Activated CD4-positive, alpha-beta T cell treated with anti-CD3 and anti-CD28 coated beads, Interleukin-2, amount 10 ng/mL, durations not matched to agents 7 days and 5 days (primary cell): ENCODE data around the gene RSPH1. TPM values are rescaled to one million over a fixed set of nuclear protein-coding genes. Genes with fewer than 3 reads are reported as not detected.

Experiments
- CTCF ChIA-PET: fragments of 350-600 bp; sonication (Branson Sonifier 250); formaldehyde crosslinking; loops from one replicate; lab custom pipeline; 2021; ENCODE audit warnings: antibody characterized with exemption; lab: Charles Lee
- POLR2A ChIA-PET: fragments of 350-600 bp; sonication (Branson Sonifier 250); formaldehyde crosslinking; loops from one replicate; lab custom pipeline; 2021; ENCODE audit warnings: antibody characterized with exemption; lab: Charles Lee
- DNase-seq: peaks from one replicate; pipeline ENCODE4 v3.0.0-alpha.2; 2020
- H3K27ac Mint-ChIP-seq: one replicate; pipeline ENCODE4 v1.8.0; 2021; ENCODE audit warnings: mild to moderate bottlenecking, moderate library complexity, mixed read lengths
- H3K27me3 Mint-ChIP-seq: one replicate; pipeline ENCODE4 v1.8.0; 2021; ENCODE audit warnings: mixed read lengths
- H3K36me3 Mint-ChIP-seq: one replicate; pipeline ENCODE4 v1.8.0; 2021; ENCODE audit warnings: low read depth, mixed read lengths
- H3K4me1 Mint-ChIP-seq: one replicate; pipeline ENCODE4 v1.8.0; 2021; ENCODE audit warnings: mixed read lengths
- H3K4me3 Mint-ChIP-seq: one replicate; pipeline ENCODE4 v1.8.0; 2021; ENCODE audit warnings: mild to moderate bottlenecking, moderate library complexity, mixed read lengths
- H3K9me3 Mint-ChIP-seq: one replicate; pipeline ENCODE4 v1.8.0; 2021; ENCODE audit warnings: mixed read lengths
- total RNA-seq, 2 experiments: library from RNA; stranded (reverse); gene quantifications; one replicate each; pipeline ENCODE4 v1.2.3, GENCODE V29; 2021

RSPH1 gene
- total RNA-seq, 2 experiments from 2014 or later, result not detected

DNA sequence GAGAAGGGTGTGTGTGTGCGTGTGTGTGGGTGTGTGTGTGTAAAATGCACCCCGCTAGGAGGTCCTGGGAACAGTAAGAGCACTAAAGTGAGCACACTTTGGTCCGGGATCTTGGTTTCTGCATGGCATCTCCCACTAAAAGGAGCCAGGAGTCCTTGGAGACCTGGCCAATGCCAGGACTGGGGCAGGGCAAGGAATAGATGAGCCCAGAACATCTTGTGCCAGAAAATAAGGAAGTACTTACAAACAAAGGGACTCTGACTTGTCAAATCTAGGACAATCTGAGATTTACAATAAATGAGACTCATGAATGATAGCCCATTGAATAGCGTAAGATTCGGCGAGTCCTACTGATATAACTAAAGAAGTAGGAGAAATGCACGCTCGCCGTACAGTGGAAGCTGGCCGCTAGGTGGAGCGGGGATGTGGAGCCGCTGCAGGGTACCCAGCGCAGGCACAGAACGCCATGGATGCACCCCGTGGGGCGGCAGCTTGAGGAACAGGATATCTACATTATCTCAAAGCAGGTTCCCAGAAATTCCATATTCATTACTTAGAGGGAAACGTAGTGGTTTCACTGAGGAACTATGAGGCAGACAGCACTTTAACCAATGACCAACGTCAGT, 24.7 kb upstream of the RSPH1 start:
- no peak overlapping the region for H3K4me3 Mint-ChIP-seq
- POLR2A ChIA-PET, result no interaction called here

DNA sequence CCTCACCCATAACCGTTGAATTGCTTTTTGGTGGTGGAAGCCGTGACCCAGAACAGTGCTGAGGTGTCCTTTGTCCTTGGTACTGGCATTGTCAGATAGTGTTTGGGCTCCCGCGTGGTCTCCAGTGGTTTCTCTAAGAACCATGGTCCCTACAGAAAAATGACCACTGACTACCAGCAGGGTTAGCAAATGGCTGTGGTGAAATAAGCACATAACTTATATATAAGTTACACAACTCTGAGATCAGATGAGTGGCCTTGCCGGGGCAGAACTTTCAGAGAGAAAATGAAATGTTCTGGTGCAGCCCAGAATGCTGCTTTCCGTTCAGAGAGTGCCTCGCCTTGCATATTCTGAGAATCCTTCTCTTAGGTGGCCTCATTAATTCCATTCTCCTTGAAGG, 22.6 kb upstream of the RSPH1 start:
- ChIA-PET POLR2A (no interaction called here), CTCF (interaction anchor here (1.4 kb wide), 1 partner anchor 62 kb away, joined by 3 read pairs; no protein-coding TSS in a partner anchor)
- peaks cover 51% of the 10 kb centered on the region for H3K36me3 Mint-ChIP-seq
- no peak overlapping the region for H3K27ac Mint-ChIP-seq
- peaks cover 25% of the 10 kb centered on the region for H3K4me1 Mint-ChIP-seq
- no peaks in the 10 kb centered on the region for H3K27me3 Mint-ChIP-seq
- no peaks in the 10 kb centered on the region for H3K9me3 Mint-ChIP-seq
- DNase-seq, result no peak
- no peak overlapping the region for H3K4me3 Mint-ChIP-seq

More for the DNA sequence above, 24.7 kb upstream of the RSPH1 start:
- Mint-ChIP-seq H3K4me1 (peaks cover 32% of the 10 kb centered on the region), H3K9me3 (no peaks in the 10 kb centered on the region), H3K27me3 (no peaks in the 10 kb centered on the region), H3K27ac (no peak overlapping the region), H3K36me3 (peaks cover 52% of the 10 kb centered on the region)
- CTCF ChIA-PET, result interaction anchor here (0.7 kb wide), 1 partner anchor 40 kb away, joined by 3 read pairs; no protein-coding TSS in a partner anchor
- DNase-seq, result no peak

DNA sequence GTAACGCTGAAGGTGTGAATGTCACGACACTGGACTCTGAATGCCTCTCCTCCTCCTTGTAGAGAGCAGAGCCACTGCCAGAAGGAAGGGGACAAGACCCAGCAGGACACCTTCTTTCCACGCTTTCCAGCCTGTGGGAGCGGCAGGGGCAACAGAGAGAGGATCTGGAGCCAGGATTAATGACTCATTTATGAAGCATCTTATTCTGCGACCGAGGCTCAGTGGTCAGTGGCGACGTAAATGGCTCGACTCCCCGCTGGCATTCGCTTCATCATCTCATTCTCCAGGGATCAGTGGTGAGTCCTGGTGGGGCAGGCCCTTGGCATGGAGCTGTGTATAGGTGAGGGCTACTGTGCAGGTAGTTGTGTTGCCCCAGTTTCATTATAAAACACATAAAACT, 22.2 kb upstream of the RSPH1 start:
- Mint-ChIP-seq H3K27ac (no peak overlapping the region), H3K27me3 (no peaks in the 10 kb centered on the region), H3K4me3 (no peak overlapping the region), H3K9me3 (no peaks in the 10 kb centered on the region), H3K36me3 (peaks cover 48% of the 10 kb centered on the region), H3K4me1 (peaks cover 24% of the 10 kb centered on the region)
- ChIA-PET POLR2A (no interaction called here), CTCF (interaction anchor here (1.4 kb wide), 1 partner anchor 62 kb away, joined by 3 read pairs; no protein-coding TSS in a partner anchor)
- DNase-seq, result no peak

DNA sequence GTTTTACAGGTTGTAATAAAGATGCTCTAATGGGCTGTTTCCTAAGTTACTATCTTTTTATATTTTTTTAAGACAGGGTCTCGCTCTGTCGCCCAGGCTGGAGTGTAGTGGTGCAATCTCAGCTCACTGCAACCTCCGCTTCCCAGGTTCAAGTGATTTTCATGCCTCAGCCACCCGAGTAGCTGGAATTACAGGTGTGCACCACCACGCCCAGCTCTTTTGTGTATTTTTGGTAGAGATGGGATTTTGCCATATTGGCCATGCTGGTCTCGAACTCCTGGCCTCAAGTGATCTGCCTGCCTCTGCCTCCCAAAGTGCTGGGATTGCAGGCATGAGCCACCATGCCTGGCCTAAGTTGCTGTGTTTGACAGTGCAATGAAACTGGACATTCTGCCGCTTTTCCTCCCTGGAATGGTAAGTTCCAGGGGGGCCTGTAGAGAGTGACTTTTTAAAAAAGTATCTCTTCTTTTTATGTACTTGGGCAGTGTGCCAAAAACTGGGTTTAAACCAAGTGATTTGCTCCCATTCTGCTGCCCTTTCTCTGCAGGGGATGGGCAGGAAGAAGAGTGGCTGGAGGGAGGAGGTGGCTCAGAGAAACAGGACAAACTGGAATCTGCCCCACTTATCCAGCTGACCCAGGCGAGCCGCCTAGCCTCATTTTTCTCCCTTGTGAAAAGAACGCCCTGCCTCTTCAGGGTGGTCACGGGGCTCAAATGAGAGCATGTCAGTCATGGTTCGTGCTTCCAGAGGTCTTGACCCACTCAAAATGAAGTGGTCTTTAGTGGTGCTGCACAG, 19.9 kb upstream of the RSPH1 start:
- Mint-ChIP-seq H3K4me3 (peak overlapping the region; percentile 82), H3K27ac (no peak overlapping the region), H3K36me3 (peaks cover 36% of the 10 kb centered on the region), H3K4me1 (peaks cover 29% of the 10 kb centered on the region), H3K27me3 (peaks cover 3% of the 10 kb centered on the region), H3K9me3 (no peaks in the 10 kb centered on the region)
- DNase-seq, result no peak
- POLR2A ChIA-PET, result no interaction called here
- CTCF ChIA-PET, result interaction anchor here (0.5 to 0.6 kb wide), 2 partner anchors 38 to 42 kb away, joined by 4 read pairs; no protein-coding TSS in a partner anchor

DNA sequence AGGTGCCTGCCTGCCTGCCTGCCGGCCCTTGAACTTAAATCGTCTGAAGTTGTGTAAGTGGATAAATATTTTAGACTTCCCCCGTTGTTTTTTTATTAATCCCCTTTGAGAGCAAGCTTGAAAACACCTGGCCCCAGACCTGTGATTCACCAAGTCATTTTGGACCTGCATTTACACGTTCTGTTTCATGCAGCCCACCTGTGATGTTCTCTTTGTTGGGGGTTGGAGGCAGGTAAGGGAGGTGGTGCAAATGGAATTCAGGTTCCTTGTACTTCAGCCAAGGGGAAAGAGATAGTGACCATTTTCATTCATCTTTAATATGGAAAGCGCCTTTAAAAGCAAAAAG, 18.8 kb upstream of the RSPH1 start:
- POLR2A ChIA-PET, result interaction anchor here (0.7 kb wide), 1 partner anchor 172 kb away, joined by 3 read pairs; no protein-coding TSS in a partner anchor
- H3K27ac Mint-ChIP-seq, result peak overlapping the region; percentile 84
- H3K36me3 Mint-ChIP-seq, result peaks cover 25% of the 10 kb centered on the region
- no peak for DNase-seq
- no peaks in the 10 kb centered on the region for H3K9me3 Mint-ChIP-seq
- peaks cover 29% of the 10 kb centered on the region for H3K4me1 Mint-ChIP-seq
- CTCF ChIA-PET, result interaction anchor here (0.6 to 1.3 kb wide), 2 partner anchors 19 to 674 kb away, joined by 4 to 6 read pairs; partner anchors contain the start of gene RSPH1
- H3K4me3 Mint-ChIP-seq, result peak overlapping the region; percentile 82
- H3K27me3 Mint-ChIP-seq, result peaks cover 5% of the 10 kb centered on the region

DNA sequence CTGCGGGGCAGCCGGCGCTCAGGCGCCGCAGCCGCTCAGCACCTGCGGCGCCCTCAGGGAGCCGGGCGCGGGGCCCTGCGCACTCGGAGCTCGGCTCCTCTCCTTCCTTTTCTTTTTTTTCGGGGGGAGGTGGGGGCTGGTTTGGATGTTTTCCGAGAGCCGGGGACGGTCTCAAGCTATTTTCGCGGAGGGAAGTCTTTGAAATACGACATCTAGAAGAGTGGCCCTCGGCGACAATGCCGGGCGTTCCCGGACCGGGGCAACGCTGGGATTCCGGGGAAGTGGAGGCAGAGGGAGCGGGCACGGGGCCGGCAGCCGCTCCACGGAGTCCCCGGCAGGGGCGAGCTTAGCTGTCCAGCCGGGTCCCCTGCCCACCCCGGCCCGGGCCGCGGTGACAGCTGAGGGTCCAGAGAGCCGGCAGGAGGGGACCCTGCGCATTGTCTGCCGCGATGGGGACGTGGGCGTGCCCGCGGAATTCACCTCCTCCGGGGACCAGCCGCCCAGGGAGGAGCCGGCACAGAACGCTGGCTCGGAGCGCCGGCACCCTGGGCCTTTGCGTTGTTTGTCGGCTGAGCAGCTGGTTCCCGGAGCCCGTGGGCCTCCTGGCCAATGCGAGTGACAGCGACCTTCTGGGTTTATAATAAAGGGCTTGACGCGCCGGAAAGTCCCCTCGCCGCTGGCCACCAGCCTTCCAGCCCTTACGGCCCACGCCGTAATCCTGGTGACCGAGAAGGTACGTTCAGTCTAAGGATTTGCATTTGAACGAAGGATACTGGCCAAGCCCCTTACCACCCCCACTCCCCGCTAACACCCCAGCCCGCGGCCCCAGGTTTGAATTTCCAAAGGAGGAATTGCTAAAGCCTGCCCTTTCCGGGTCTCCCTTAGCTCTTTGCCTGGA, 18.2 kb upstream of the RSPH1 start:
- peaks cover 19% of the 10 kb centered on the region for H3K36me3 Mint-ChIP-seq
- ChIA-PET CTCF (interaction anchor here (1.0 to 2.4 kb wide), 3 partner anchors 12 to 18 kb away, joined by 3 to 7 read pairs (median 4); partner anchors contain the start of gene RSPH1), POLR2A (interaction anchor here (0.7 kb wide), 1 partner anchor 171 kb away, joined by 3 read pairs; no protein-coding TSS in a partner anchor)
- H3K27ac Mint-ChIP-seq, result peak overlapping the region; percentile 89
- peak; percentile 63 for DNase-seq
- peaks cover 29% of the 10 kb centered on the region for H3K4me1 Mint-ChIP-seq
- H3K4me3 Mint-ChIP-seq, result peak overlapping the region; percentile 82
- peaks cover 11% of the 10 kb centered on the region for H3K27me3 Mint-ChIP-seq
- H3K9me3 Mint-ChIP-seq, result no peaks in the 10 kb centered on the region

DNA sequence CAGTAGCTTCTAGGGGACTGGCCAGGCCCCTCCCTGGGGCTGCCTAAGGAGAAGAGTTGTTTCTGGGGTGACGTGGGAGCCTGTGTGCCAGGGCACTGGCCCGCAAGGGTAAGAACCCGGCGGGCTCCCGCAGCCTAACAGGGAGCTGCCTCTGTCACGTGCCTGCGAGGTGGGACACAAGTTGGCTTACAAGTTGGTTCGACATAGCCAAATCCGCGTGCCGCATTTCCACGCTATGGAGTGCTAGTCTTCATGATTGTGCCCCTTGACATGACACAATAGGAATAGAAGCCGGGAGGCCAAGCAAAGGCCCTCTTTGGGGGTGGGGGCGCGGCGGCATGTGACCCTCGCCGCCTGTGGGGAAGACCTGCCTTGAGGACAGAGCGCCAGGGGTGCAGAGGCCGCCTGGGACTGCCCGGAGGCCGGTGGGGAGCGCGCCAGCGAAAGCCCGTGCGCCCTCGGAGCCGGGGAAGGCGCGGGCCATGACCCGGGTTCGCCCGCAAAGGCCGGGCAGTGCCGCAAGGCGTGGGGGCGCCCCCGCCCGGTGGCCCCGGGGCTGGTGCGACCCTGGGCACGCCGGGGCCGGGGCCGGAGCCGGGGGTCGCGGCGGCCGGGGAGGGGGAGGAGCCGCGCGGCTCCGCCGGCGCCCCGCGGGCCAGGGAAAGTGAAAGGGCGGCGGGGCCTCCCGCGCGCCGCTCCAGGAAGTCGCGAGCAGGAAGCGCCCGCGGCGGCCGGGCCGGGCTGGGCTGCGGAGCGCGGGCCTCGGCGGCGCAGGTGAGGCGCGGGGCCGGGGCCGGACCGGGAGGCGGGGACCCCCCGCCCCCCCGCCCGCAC, 17.3 kb upstream of the RSPH1 start, which contains the start of gene SLC37A1:
Gene SLC37A1, plus strand, starts transcription at position 702 of the 834 bp plus-strand sequence. CDS start 4,603 bp downstream, outside the sequence.
- Mint-ChIP-seq H3K4me1 (peaks cover 29% of the 10 kb centered on the region), H3K36me3 (peaks cover 14% of the 10 kb centered on the region), H3K4me3 (peak within 1 kb of the TSS; percentile 82), H3K27me3 (peaks cover 15% of the 10 kb centered on the region), H3K9me3 (no peaks in the 10 kb centered on the region), H3K27ac (peak within 1 kb of the TSS; percentile 90)
- ChIA-PET CTCF (interaction anchor here (1.0 to 2.4 kb wide), 3 partner anchors 13 to 17 kb away, joined by 3 to 7 read pairs (median 4); partner anchors contain the start of gene RSPH1), POLR2A (no interaction called here)
- peak; percentile 46 for DNase-seq

DNA sequence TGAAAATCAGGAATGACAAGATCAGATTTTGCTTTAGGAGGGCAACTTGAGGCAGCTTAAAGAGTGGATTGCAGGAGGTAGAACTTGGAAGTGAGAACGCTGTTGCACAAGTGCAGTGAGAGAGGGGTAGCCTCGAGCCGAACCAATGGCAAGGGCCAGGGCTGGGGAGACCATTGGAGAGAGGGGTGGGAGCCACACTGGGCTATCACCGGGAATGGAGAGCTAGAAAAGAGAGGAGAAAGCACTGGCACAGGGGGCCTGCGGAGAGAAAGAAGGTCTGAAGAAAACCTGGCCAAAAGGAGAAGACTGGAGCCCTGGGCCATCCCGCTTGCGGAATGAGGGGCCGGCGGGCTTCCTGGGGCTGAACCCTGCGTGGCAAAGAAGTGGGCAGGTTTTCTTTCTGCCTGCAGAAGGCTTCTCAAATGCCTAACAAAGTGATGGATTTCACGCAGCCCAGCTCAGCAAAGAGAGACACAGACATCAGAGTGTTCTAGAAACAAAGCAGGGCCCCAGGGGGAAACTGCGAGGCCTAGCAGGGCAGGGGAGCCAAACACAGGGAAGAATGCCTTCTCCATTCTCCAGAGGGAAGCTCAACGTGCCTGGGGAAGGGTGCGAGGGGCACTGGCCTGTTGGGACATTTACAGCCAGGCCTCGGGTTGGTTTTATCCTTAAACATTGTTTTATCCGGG, 16.5 kb upstream of the RSPH1 start:
- H3K27ac Mint-ChIP-seq, result peak overlapping the region; percentile 90
- H3K27me3 Mint-ChIP-seq, result peaks cover 15% of the 10 kb centered on the region
- DNase-seq, result no peak
- ChIA-PET CTCF (interaction anchor here (0.6 to 2.4 kb wide), 3 partner anchors 9 to 156 kb away, joined by 3 to 7 read pairs (median 5); no protein-coding TSS in a partner anchor), POLR2A (no interaction called here)
- peak overlapping the region; percentile 49 for H3K4me3 Mint-ChIP-seq
- peaks cover 14% of the 10 kb centered on the region for H3K36me3 Mint-ChIP-seq
- H3K9me3 Mint-ChIP-seq, result no peaks in the 10 kb centered on the region
- H3K4me1 Mint-ChIP-seq, result peaks cover 29% of the 10 kb centered on the region

DNA sequence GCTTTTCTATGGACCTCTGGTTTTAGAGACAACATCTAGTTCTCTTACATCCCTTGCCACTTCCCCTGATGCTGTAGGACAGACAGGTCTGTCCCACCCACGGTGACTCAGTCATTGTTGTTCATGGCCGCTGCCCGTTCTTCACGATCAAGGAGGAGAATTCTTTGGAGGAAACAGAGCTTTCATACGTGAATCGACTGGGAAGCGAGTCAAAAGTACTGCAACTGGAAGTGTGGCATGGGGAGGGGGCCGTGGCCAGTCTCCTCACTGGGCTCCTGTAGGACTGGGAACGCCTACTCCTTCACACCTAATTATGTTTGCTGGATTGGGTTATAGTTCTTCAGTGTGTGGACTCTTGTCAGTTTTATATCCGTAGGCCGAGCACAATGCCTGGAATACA, 13.2 kb upstream of the RSPH1 start:
- no peak overlapping the region for H3K4me3 Mint-ChIP-seq
- POLR2A ChIA-PET, result no interaction called here
- H3K27me3 Mint-ChIP-seq, result peaks cover 31% of the 10 kb centered on the region
- DNase-seq, result no peak
- peaks cover 9% of the 10 kb centered on the region for H3K4me1 Mint-ChIP-seq
- CTCF ChIA-PET, result interaction anchor here (1.4 kb wide), 1 partner anchor 11 kb away, joined by 4 read pairs; no protein-coding TSS in a partner anchor
- H3K27ac Mint-ChIP-seq, result no peak overlapping the region
- H3K36me3 Mint-ChIP-seq, result no peaks in the 10 kb centered on the region
- H3K9me3 Mint-ChIP-seq, result no peaks in the 10 kb centered on the region

DNA sequence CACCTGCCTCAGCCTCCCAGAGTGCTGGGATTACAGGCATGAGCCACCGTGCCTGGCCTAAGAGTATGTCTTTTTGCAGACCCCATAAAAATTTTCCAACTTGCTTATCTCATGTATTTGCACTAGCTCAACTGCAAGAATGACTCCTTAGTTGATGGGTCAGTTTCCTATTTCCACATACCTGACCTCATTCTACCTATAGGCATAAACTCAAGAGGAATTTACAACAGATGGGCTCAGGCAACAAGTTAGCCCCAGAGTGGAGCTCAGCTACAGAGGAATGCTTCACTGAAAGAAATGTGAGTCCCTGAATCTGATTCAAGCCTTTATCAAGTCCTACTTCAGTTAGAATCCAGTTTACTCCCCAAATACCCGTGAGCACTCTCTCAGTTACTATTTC, 12.3 kb upstream of the RSPH1 start:
- H3K9me3 Mint-ChIP-seq, result no peaks in the 10 kb centered on the region
- no peak overlapping the region for H3K27ac Mint-ChIP-seq
- peaks cover 31% of the 10 kb centered on the region for H3K27me3 Mint-ChIP-seq
- peaks cover 18% of the 10 kb centered on the region for H3K4me1 Mint-ChIP-seq
- H3K4me3 Mint-ChIP-seq, result no peak overlapping the region
- CTCF ChIA-PET, result interaction anchor here (1.4 kb wide), 1 partner anchor 10 kb away, joined by 4 read pairs; no protein-coding TSS in a partner anchor
- H3K36me3 Mint-ChIP-seq, result no peaks in the 10 kb centered on the region
- DNase-seq, result no peak
- POLR2A ChIA-PET, result no interaction called here

DNA sequence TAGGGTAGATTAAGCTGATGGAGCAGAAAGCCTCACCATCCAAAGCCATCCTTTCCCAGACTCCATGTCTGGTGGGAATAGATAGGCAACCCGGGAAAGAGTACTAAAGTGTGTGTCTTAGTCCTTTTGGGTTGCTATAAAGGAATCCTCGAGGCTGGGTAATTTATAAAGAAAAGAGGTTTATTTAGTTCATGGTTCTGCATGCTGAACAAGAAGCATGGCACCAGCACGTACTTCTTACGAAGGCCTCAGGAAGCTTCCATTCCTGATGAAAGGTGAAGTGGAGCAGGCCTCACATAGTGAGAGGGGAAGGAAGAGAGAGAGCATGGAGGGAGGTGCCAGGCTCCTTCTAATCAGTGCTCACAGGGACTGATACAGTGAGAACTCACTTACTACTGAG, 11.4 kb upstream of the RSPH1 start:
- H3K4me3 Mint-ChIP-seq, result no peak overlapping the region
- peaks cover 31% of the 10 kb centered on the region for H3K27me3 Mint-ChIP-seq
- DNase-seq, result no peak
- peaks cover 13% of the 10 kb centered on the region for H3K4me1 Mint-ChIP-seq
- H3K9me3 Mint-ChIP-seq, result no peaks in the 10 kb centered on the region
- POLR2A ChIA-PET, result no interaction called here
- H3K27ac Mint-ChIP-seq, result no peak overlapping the region
- CTCF ChIA-PET, result no interaction called here
- H3K36me3 Mint-ChIP-seq, result no peaks in the 10 kb centered on the region
